NT2/D1 (cell line): ENCODE data around the gene DCP1B.

ENCODE experiments used
- YY1 ChIP-seq: IDR thresholded peaks from 2 replicates; pipeline ENCODE4 v1.6.1; 2011; ENCODE audit not compliant: insufficient read length, insufficient read depth
- ZNF274 ChIP-seq: IDR thresholded peaks from 2 replicates; pipeline ENCODE4 v1.6.1; 2011; ENCODE audit warnings: mild to moderate bottlenecking, low read depth, low read length

DNA sequence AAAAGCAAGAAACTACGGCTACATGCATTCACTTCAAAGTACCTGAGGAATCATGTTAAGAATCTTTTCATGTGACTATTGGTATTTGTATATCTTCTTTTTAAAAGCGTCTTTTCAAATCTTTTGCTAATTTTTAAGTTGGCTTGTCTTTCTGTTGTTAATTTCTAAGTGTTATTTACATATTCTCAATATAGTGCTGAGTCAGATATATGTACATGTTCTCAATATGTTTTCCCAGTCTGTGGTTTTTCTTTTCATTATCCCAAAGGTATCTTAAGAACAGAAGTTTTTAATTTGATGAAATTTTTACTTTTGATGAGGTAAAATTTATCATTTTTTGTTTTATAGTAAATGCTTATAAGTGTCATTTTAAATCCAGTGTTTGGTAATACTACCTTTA, 24.0 kb downstream of the DCP1B start:
- TF ChIP-seq YY1 (no peak), ZNF274 (no peak)
